SH-SY5Y (cell line): ENCODE data around the gene PDLIM5.

Source experiments
- GATA2 ChIP-seq: IDR thresholded peaks from 2 replicates; pipeline ENCODE4 v1.6.1; 2011; ENCODE audit warnings: mild to moderate bottlenecking, low read depth, low read length
- GATA3 ChIP-seq: IDR thresholded peaks from 2 replicates; pipeline ENCODE4 v1.6.1; 2011; ENCODE audit warnings: low read depth, mild to moderate bottlenecking, low read length, moderate library complexity

DNA sequence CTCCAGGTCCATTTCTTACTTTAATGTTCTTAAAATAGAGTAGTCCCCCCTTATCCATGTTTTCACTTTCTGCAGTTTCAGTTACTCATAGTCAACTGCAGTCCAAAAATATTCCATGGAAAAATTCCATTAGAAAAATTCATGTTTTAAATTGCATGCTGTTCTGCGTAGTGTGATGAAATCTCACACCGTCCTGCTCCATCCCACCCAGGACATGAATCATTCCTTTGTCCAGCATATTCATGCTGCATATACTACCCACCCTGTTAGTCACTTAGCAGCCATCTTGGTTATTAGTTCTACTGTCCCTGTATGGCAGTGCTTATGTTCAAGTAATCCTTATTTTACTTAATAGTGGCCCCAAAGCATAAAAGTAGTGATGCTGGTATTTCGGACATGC lies 5.4 kb upstream of the PDLIM5 start:
- no peak for TF ChIP-seq GATA2
- TF ChIP-seq GATA3: no peak
